Measurements from ENCODE around the gene PLK1.

PLK1 gene

DNA sequence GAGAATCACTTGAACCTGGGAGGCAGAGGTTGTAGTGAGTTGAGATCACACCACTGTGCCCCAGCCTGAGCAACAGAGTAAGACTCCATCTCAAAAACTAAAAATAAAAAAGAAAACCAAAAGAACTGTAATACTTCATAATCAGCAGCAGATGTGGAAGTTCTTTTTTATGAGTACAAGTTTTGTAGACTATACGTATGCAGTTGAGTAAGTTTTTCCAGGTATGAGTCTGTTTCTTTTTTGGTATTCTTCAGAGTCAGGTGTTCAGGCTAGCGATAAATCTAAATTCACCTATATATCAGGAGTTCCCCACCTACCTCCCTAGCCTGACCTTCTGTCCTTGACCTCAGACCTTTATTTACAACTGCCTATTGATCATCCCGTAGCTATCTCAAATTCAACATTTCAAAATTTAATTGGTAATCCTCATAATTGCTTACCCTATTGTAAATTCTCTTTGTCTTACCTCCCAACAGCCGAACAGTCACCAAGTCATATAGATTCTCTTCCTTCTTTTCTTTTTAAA lies 26.7 kb upstream of the PLK1 start:
- no peak overlapping the region for H3K9ac ChIP-seq (ENCODE audit: low read length)
- H3K9me2 ChIP-seq (replicated peaks; ENCODE audit: insufficient read depth, low read length): no peaks in the 10 kb centered on the region
- no peak overlapping the region for H3K4me3 ChIP-seq (ENCODE audit: low read length)
- H4K20me1 ChIP-seq (ENCODE audit: insufficient read depth, low read length): no peaks in the 10 kb centered on the region
- no peak overlapping the region for H3K4me2 ChIP-seq (ENCODE audit: low read depth, low read length)
- TF ChIP-seq, protein P1, sequence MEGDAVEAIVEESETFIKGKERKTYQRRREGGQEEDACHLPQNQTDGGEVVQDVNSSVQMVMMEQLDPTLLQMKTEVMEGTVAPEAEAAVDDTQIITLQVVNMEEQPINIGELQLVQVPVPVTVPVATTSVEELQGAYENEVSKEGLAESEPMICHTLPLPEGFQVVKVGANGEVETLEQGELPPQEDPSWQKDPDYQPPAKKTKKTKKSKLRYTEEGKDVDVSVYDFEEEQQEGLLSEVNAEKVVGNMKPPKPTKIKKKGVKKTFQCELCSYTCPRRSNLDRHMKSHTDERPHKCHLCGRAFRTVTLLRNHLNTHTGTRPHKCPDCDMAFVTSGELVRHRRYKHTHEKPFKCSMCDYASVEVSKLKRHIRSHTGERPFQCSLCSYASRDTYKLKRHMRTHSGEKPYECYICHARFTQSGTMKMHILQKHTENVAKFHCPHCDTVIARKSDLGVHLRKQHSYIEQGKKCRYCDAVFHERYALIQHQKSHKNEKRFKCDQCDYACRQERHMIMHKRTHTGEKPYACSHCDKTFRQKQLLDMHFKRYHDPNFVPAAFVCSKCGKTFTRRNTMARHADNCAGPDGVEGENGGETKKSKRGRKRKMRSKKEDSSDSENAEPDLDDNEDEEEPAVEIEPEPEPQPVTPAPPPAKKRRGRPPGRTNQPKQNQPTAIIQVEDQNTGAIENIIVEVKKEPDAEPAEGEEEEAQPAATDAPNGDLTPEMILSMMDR (IDR thresholded peaks at IDR 0.05; ENCODE audit: low read length): no peak
- no peak for TF ChIP-seq EZH2phosphoT487 (IDR thresholded peaks at IDR 0.05; ENCODE audit: low read length)
- no peak for TF ChIP-seq EZH2 (optimal IDR thresholded peaks at IDR 0.05; ENCODE audit: low read depth, low read length)
- H3F3A ChIP-seq (ENCODE audit: insufficient read depth, low read length): no peaks in the 10 kb centered on the region
- H3K4me1 ChIP-seq (ENCODE audit: low read length): 0 out of 2 replicates have a peak, but pooled peaks cover 3% of the 10 kb centered on the region
- no peaks in the 10 kb centered on the region; the same call in 1 of the 2 replicates for H3K36me3 ChIP-seq (replicated peaks; ENCODE audit: insufficient read depth, low read length)
- H3K27me3 ChIP-seq (replicated peaks; ENCODE audit: insufficient read depth, low read length): no peaks in the 10 kb centered on the region
- no peak for DNase-seq
- no peak overlapping the region for H3K27ac ChIP-seq (ENCODE audit: low read length)
- H3K9me3 ChIP-seq (replicated peaks; ENCODE audit: insufficient read depth, low read length): no peaks in the 10 kb centered on the region
- no peak overlapping the region for H2AFZ ChIP-seq (ENCODE audit: low read length)
- peaks cover 35% of the 10 kb centered on the region for H3K79me2 ChIP-seq (ENCODE audit: low read length)

DNA sequence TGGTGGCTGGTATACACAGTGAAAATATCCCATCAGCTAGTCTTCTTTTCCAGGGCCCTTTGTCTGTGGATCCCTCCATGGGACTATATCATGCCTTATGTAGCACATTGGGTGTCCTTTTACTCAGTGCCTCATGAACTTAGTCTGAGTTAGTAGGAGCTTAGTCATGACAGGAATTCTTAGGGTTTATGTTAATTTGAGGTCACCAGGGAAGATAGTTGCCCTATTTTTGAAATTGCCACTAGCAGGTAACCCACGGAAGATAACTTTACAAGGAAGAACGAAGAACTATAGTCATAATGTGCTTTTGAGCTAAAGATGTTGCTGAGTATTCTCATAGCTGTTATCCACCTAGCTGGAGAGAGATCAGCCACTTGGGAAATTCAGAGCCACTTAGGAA lies 14.8 kb upstream of the PLK1 start:
- H3K9me3 ChIP-seq (replicated peaks; ENCODE audit: insufficient read depth, low read length): no peaks in the 10 kb centered on the region
- no peak for DNase-seq
- H3K27ac ChIP-seq (ENCODE audit: low read length): no peak overlapping the region
- no peaks in the 10 kb centered on the region for H3K9me2 ChIP-seq (replicated peaks; ENCODE audit: insufficient read depth, low read length)
- H2AFZ ChIP-seq (ENCODE audit: low read length): no peak overlapping the region
- H3K79me2 ChIP-seq (ENCODE audit: low read length): no peaks in the 10 kb centered on the region
- no peak overlapping the region for H3K9ac ChIP-seq (ENCODE audit: low read length)
- no peaks in the 10 kb centered on the region for H3F3A ChIP-seq (ENCODE audit: insufficient read depth, low read length)
- TF ChIP-seq, protein P1 (IDR thresholded peaks at IDR 0.05; ENCODE audit: low read length): no peak
- TF ChIP-seq EZH2 (optimal IDR thresholded peaks at IDR 0.05; ENCODE audit: low read depth, low read length) (no peak), EZH2phosphoT487 (IDR thresholded peaks at IDR 0.05; ENCODE audit: low read length) (no peak)
- H3K4me3 ChIP-seq (ENCODE audit: low read length): no peak overlapping the region
- no peaks in the 10 kb centered on the region for H3K27me3 ChIP-seq (replicated peaks; ENCODE audit: insufficient read depth, low read length)
- H3K4me2 ChIP-seq (ENCODE audit: low read depth, low read length): no peak overlapping the region
- H4K20me1 ChIP-seq (ENCODE audit: insufficient read depth, low read length): no peaks in the 10 kb centered on the region
- H3K4me1 ChIP-seq (ENCODE audit: low read length): no peaks in the 10 kb centered on the region
- H3K36me3 ChIP-seq (replicated peaks; ENCODE audit: insufficient read depth, low read length): peaks cover 9% of the 10 kb centered on the region; the same call in 1 of the 2 replicates

DNA sequence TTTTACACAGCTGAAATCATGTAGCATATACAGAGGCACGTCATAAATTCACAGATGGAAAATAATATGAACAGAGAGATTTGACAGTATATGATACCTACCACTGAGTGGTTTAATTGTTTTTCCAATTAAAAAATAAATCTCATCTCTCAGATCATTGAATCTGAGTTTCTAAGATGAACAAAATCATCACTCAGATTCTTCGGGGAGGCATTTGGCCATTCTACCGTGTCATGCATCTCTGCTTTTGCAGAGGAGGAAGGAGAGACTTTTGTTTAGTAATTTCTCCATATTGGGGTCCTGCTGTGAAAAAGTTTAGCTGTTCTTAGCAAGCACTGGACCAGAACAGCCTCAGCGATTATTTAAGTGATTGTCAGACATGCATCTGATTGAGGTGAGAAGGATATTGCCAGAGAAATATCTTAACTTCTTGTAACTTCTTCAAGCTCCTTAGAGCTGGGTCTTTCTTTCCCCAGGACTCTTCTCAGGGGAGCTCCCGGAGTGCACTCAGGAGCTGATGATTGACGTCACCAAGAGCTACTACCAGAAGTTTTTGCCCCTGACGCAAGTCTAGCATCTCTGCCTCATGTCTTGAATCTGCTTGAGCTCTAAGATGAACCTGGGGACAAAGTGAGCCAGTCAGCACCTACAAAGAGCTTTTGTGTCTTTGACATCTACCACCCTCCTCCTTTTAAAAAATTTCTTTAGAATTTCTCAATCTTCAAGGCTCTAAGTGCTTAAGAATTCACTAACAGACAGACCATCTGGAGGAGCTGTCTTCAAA lies 11.9 kb upstream of the PLK1 start:
- no peak for TF ChIP-seq EZH2 (optimal IDR thresholded peaks at IDR 0.05; ENCODE audit: low read depth, low read length)
- TF ChIP-seq, protein P1 (IDR thresholded peaks at IDR 0.05; ENCODE audit: low read length): no peak
- no peak for TF ChIP-seq EZH2phosphoT487 (IDR thresholded peaks at IDR 0.05; ENCODE audit: low read length)
- Histone ChIP-seq H4K20me1 (ENCODE audit: insufficient read depth, low read length) (no peaks in the 10 kb centered on the region), H3K9ac (ENCODE audit: low read length) (no peak overlapping the region), H3K4me3 (ENCODE audit: low read length) (no peak overlapping the region), H3K9me3 (replicated peaks; ENCODE audit: insufficient read depth, low read length) (no peaks in the 10 kb centered on the region), H3K9me2 (replicated peaks; ENCODE audit: insufficient read depth, low read length) (no peaks in the 10 kb centered on the region), H3K4me2 (ENCODE audit: low read depth, low read length) (no peak overlapping the region), H3K27me3 (replicated peaks; ENCODE audit: insufficient read depth, low read length) (no peaks in the 10 kb centered on the region), H3K4me1 (ENCODE audit: low read length) (no peaks in the 10 kb centered on the region), H2AFZ (ENCODE audit: low read length) (no peak overlapping the region), H3F3A (ENCODE audit: insufficient read depth, low read length) (no peaks in the 10 kb centered on the region), H3K27ac (ENCODE audit: low read length) (no peak overlapping the region), H3K36me3 (replicated peaks; ENCODE audit: insufficient read depth, low read length) (peaks cover 2% of the 10 kb centered on the region; the same call in 1 of the 2 replicates), H3K79me2 (ENCODE audit: low read length) (no peaks in the 10 kb centered on the region)
- DNase-seq: no peak
